Activated T-cell treated with anti-CD3 and anti-CD28 coated beads, Interleukin-2, amount 50 U/mL, for 4 hours (primary cell): ENCODE data around the gene NT5M. TPM values are rescaled to one million over a fixed set of nuclear protein-coding genes. Genes with fewer than 3 reads are reported as not detected.
A peak's percentile ranks its signal among the peaks of the same experiment; 100 is the strongest.

Experiments
- ATAC-seq, 2 donors: fragments of 200-7000 bp; cut with Tn5 transposase; one replicate each; pipeline ENCODE4 v1.10.0; 2021
- DNase-seq: peaks from one replicate; pipeline ENCODE4 v3.0.0-alpha.2; 2020
- H3K27me3 Mint-ChIP-seq: one replicate; pipeline ENCODE4 v1.8.0; 2021; ENCODE audit warnings: low read depth, mixed read lengths
- H3K36me3 Mint-ChIP-seq: one replicate; pipeline ENCODE4 v1.8.0; 2022; ENCODE audit warnings: mixed read lengths; ENCODE audit not compliant: insufficient read depth
- H3K4me1 Mint-ChIP-seq: one replicate; pipeline ENCODE4 v1.8.0; 2021; ENCODE audit warnings: low read depth, mixed read lengths
- H3K4me3 Mint-ChIP-seq: one replicate; pipeline ENCODE4 v1.8.0; 2021; ENCODE audit warnings: mild to moderate bottlenecking, moderate library complexity, mixed read lengths
- H3K9me3 Mint-ChIP-seq: one replicate; pipeline ENCODE4 v1.8.0; 2021; ENCODE audit warnings: mixed read lengths
- total RNA-seq, 3 donors: library from RNA; stranded (reverse); gene quantifications; one replicate each; pipeline ENCODE4 v1.2.1, GENCODE V29; 2021

Gene NT5M
- total RNA-seq, 3 donors from 2014 or later, result 2.6 to 3.3 (median 3.2) TPM

GRCh38 chr17:17388657-17389496 lies 85.7 kb downstream of the NT5M start:
- H3K27me3 Mint-ChIP-seq, result no peaks in the 10 kb centered on the region
- peaks cover 18% of the 10 kb centered on the region for H3K4me1 Mint-ChIP-seq
- H3K9me3 Mint-ChIP-seq, result no peaks in the 10 kb centered on the region
- no peaks in the 10 kb centered on the region for H3K36me3 Mint-ChIP-seq
- ATAC-seq (no peak), DNase-seq (no peak)
- no peak overlapping the region for H3K4me3 Mint-ChIP-seq

GRCh38 chr17:17391668-17392370 lies 88.6 kb downstream of the NT5M start:
- no peaks in the 10 kb centered on the region for H3K9me3 Mint-ChIP-seq
- H3K4me3 Mint-ChIP-seq, result peak overlapping the region; percentile 81
- peaks cover 18% of the 10 kb centered on the region for H3K4me1 Mint-ChIP-seq
- no peaks in the 10 kb centered on the region for H3K36me3 Mint-ChIP-seq
- H3K27me3 Mint-ChIP-seq, result no peaks in the 10 kb centered on the region
- ATAC-seq (peak; percentile 74 to 79), DNase-seq (peak; percentile 47)

- no peak overlapping the region for H3K4me3 Mint-ChIP-seq
- H3K36me3 Mint-ChIP-seq, result no peaks in the 10 kb centered on the region
- ATAC-seq, result no peak
- peaks cover 23% of the 10 kb centered on the region for H3K4me1 Mint-ChIP-seq
- no peaks in the 10 kb centered on the region for H3K9me3 Mint-ChIP-seq
- no peaks in the 10 kb centered on the region for H3K27me3 Mint-ChIP-seq
- DNase-seq, result no peak
These were observed 90.8 kb downstream of the NT5M start for GRCh38 chr17:17393976-17394375.

GRCh38 chr17:17394494-17394893 lies 91.3 kb downstream of the NT5M start:
- Mint-ChIP-seq H3K27me3 (no peaks in the 10 kb centered on the region), H3K36me3 (no peaks in the 10 kb centered on the region), H3K4me3 (no peak overlapping the region), H3K9me3 (no peaks in the 10 kb centered on the region), H3K4me1 (peaks cover 23% of the 10 kb centered on the region)
- ATAC-seq, result no peak
- no peak for DNase-seq

- DNase-seq (no peak), ATAC-seq (no peak)
- H3K4me3 Mint-ChIP-seq, result no peak overlapping the region
- peaks cover 25% of the 10 kb centered on the region for H3K4me1 Mint-ChIP-seq
- no peaks in the 10 kb centered on the region for H3K36me3 Mint-ChIP-seq
- H3K27me3 Mint-ChIP-seq, result no peaks in the 10 kb centered on the region
- H3K9me3 Mint-ChIP-seq, result no peaks in the 10 kb centered on the region
These were observed 92.2 kb downstream of the NT5M start for GRCh38 chr17:17395246-17395802.

GRCh38 chr17:17395885-17396284 lies 92.7 kb downstream of the NT5M start:
- H3K27me3 Mint-ChIP-seq, result no peaks in the 10 kb centered on the region
- H3K4me1 Mint-ChIP-seq, result peaks cover 26% of the 10 kb centered on the region
- no peak overlapping the region for H3K4me3 Mint-ChIP-seq
- DNase-seq (no peak), ATAC-seq (no peak)
- no peaks in the 10 kb centered on the region for H3K9me3 Mint-ChIP-seq
- H3K36me3 Mint-ChIP-seq, result no peaks in the 10 kb centered on the region

Other genes with a start within 250 kb of the NT5M start
- 10 to 100 TPM; 27.4 to 38.3 (median 32.7) TPM for gene PLD6, start 97.0 kb upstream of the NT5M start, total RNA-seq
- 10 to 100 TPM; 15.6 to 27.0 (median 25.6) TPM for gene FLCN, start 66.2 kb upstream of the NT5M start, total RNA-seq
- 100 to 1,000 TPM; 154 to 163 (median 161) TPM for gene COPS3, start 22.1 kb upstream of the NT5M start, total RNA-seq
- 10 to 100 TPM; 15.0 to 16.4 (median 15.0) TPM for gene MED9, start 173.6 kb downstream of the NT5M start, total RNA-seq
- 1 to 10 TPM in 2 of 3 donors, under 1 TPM in 1; 0.87 to 1.3 (median 1.1) TPM for gene RASD1, start 193.0 kb downstream of the NT5M start, total RNA-seq